ENCODE measurements around the gene MTOR.
"Not testable (repeated sequence)": the region's sequence is repeated elsewhere in the genome, so short reads cannot be mapped to it uniquely, and the experiment has no call there.

The MTOR gene

GRCh38 chr1:11262171-11263049, at the start of gene MTOR:
Gene MTOR (minus strand): TSS chr1:11262551. CDS start chr1:11259409, 3,142 bp downstream.
- peak within 1 kb of the TSS; percentile 98 for H3K4me3 ChIP-seq (ENCODE audit: low read length)
- no peak for TF ChIP-seq ZNF274 (IDR thresholded peaks at IDR 0.05; ENCODE audit: low read depth, low read length)

- no peak overlapping the region for H3K4me3 ChIP-seq (ENCODE audit: low read length)
- no peak for TF ChIP-seq ZNF274 (IDR thresholded peaks at IDR 0.05; ENCODE audit: low read depth, low read length)
Observed at GRCh38 chr1:11309385-11309784, 47.0 kb upstream of the MTOR start.

- no peak for TF ChIP-seq ZNF274 (IDR thresholded peaks at IDR 0.05; ENCODE audit: low read depth, low read length)
- H3K4me3 ChIP-seq (ENCODE audit: low read length) = no peak overlapping the region
Observed at GRCh38 chr1:11308699-11309224, 46.4 kb upstream of the MTOR start.

- no peak for TF ChIP-seq ZNF274 (IDR thresholded peaks at IDR 0.05; ENCODE audit: low read depth, low read length)
- no peak overlapping the region for H3K4me3 ChIP-seq (ENCODE audit: low read length)
Observed at GRCh38 chr1:11307852-11308251, 45.5 kb upstream of the MTOR start.

GRCh38 chr1:11305516-11305915, 43.2 kb upstream of the MTOR start:
- not testable (repeated sequence) for H3K4me3 ChIP-seq (ENCODE audit: low read length)

- no peak for TF ChIP-seq ZNF274 (IDR thresholded peaks at IDR 0.05; ENCODE audit: low read depth, low read length)
- H3K4me3 ChIP-seq (ENCODE audit: low read length) = no peak overlapping the region
Observed at GRCh38 chr1:11302366-11302765, 40.0 kb upstream of the MTOR start.

GRCh38 chr1:11301601-11302000, 39.2 kb upstream of the MTOR start:
- H3K4me3 ChIP-seq (ENCODE audit: low read length) = no peak overlapping the region
- TF ChIP-seq ZNF274 (IDR thresholded peaks at IDR 0.05; ENCODE audit: low read depth, low read length) = no peak

- TF ChIP-seq ZNF274 (IDR thresholded peaks at IDR 0.05; ENCODE audit: low read depth, low read length) = no peak
- no peak overlapping the region for H3K4me3 ChIP-seq (ENCODE audit: low read length)
Observed at GRCh38 chr1:11299225-11299574, 36.8 kb upstream of the MTOR start.

GRCh38 chr1:11298390-11299224, 36.3 kb upstream of the MTOR start:
- no peak for TF ChIP-seq ZNF274 (IDR thresholded peaks at IDR 0.05; ENCODE audit: low read depth, low read length)
- no peak overlapping the region for H3K4me3 ChIP-seq (ENCODE audit: low read length)

- H3K4me3 ChIP-seq (ENCODE audit: low read length) = not testable (repeated sequence)
Observed at GRCh38 chr1:11297774-11298173, 35.4 kb upstream of the MTOR start.

GRCh38 chr1:11295905-11296304, 33.6 kb upstream of the MTOR start:
- no peak for TF ChIP-seq ZNF274 (IDR thresholded peaks at IDR 0.05; ENCODE audit: low read depth, low read length)

GRCh38 chr1:11294951-11295350, 32.6 kb upstream of the MTOR start:
- H3K4me3 ChIP-seq (ENCODE audit: low read length) = no peak overlapping the region
- no peak for TF ChIP-seq ZNF274 (IDR thresholded peaks at IDR 0.05; ENCODE audit: low read depth, low read length)

More at GRCh38 chr1:11295905-11296304, 33.6 kb upstream of the MTOR start:
- no peak overlapping the region for H3K4me3 ChIP-seq (ENCODE audit: low read length)

GRCh38 chr1:11293856-11294255, 31.5 kb upstream of the MTOR start:
- no peak overlapping the region for H3K4me3 ChIP-seq (ENCODE audit: low read length)
- TF ChIP-seq ZNF274 (IDR thresholded peaks at IDR 0.05; ENCODE audit: low read depth, low read length) = no peak

- no peak for TF ChIP-seq ZNF274 (IDR thresholded peaks at IDR 0.05; ENCODE audit: low read depth, low read length)
- H3K4me3 ChIP-seq (ENCODE audit: low read length) = no peak overlapping the region
Observed at GRCh38 chr1:11291049-11291448, 28.7 kb upstream of the MTOR start.

GRCh38 chr1:11289064-11289463, 26.7 kb upstream of the MTOR start:
- TF ChIP-seq ZNF274 (IDR thresholded peaks at IDR 0.05; ENCODE audit: low read depth, low read length) = no peak

More at GRCh38 chr1:11289064-11289463, 26.7 kb upstream of the MTOR start:
- no peak overlapping the region for H3K4me3 ChIP-seq (ENCODE audit: low read length)
